ENCODE measurements around the gene CABYR.
A peak's percentile ranks its signal among the peaks of the same experiment; 100 is the strongest.

The CABYR gene, protein sequence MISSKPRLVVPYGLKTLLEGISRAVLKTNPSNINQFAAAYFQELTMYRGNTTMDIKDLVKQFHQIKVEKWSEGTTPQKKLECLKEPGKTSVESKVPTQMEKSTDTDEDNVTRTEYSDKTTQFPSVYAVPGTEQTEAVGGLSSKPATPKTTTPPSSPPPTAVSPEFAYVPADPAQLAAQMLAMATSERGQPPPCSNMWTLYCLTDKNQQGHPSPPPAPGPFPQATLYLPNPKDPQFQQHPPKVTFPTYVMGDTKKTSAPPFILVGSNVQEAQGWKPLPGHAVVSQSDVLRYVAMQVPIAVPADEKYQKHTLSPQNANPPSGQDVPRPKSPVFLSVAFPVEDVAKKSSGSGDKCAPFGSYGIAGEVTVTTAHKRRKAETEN

DNA sequence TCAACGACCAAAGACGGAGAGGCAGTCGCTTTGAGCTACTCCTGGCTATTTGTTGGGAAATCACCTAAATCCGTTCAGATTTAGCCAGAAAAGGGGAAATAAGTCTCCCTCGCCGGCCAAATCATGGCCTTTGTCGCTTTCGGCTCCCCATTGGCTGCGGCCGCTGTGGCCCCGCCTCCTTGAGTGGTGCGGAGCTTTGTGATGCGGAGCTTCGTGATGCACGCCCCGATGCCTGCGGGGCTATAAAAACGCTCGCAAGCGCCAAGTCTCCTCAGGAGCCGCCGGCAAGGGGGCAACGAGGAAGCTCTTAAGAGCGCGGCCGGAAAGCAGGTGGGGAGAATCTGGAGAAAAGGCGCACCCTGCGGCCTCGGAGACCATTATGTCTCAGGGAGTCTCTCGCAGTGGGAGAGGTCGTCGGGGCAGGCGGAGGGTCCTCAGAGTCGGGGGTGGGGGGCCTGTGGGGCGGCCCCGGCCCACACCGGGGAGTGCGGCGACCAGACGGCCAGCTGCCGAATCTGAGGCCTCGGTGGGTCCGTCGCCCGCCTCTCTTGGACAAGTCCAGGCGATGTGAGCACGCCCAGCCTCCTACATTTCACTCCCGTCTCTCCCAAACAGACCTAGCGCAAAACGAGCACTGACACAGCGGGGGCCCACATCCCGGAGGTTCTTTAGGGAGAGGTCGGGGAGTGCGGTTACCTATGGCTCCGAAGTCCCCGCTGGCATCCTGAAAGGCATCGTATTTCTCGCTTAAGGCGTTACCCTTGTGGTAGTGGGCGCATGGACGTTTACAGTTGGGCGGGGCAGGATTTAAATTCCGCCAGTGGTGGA lies at the start of gene CABYR:
Gene CABYR (plus strand): TSS at position 274 of the 828 bp plus-strand sequence. CDS start 4,053 bp downstream, outside the sequence.
- DNase-seq (ENCODE audit: low read depth in 2 of 2): peak; percentile 56 to 62

DNA sequence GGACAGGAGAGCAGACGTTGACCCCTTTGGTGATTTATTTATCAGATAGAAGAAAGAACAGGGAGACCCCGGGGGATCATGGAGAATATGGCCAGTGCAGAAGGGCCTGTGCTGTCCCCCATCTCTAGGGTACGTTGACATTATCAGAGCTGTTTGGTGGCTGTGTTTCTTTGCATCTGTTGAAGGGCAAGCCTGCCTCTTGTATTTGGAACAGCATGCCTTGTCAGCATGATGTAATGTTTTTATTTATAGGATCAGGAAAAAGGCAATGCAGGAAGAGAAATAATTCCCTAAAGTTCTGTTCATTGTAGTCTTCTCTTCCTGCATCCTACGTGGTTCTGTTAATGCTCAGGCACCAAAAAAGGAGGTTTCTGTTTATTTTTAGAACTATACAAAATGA lies 49.8 kb upstream of the CABYR start:
- no peak for DNase-seq (ENCODE audit: low read depth in 2 of 2)

DNA sequence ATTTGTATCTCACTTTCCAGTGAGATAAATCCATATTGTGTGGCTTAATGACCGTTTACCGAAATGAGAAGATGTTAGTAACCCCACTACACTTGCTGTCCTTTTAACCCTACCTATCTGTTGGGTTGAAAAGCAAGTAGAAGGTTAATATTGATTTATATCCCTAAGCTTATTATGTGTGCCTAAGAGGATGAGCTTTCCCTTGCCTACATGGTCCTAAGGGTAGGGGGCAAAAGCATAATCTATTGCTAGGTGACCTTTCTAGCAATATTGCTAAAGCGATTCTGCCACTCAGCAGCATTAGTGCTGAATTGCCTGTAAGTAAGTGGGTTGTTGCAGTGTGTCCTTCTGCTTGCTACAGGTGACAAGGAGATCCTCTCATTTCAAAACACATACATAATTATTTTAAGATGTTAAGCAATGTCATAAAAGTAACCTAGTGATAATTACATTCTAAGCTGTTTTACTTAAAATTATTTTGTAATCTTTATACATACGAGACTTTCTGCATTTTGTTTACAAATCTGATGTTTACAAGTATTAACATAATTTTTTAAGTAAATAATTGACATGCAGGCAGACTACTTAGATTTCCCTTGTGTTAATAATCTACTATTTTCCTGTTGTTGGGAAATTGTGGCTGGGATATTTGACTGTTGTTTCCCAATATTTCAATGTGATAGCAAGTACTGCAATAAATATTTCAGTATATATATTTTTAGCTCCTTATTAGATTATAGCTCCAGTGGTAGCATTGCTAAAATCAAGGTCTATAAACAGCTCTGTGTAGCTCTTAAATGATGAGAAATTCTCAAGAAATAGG lies 49.1 kb upstream of the CABYR start:
- no peak for DNase-seq (ENCODE audit: low read depth in 2 of 2)

DNA sequence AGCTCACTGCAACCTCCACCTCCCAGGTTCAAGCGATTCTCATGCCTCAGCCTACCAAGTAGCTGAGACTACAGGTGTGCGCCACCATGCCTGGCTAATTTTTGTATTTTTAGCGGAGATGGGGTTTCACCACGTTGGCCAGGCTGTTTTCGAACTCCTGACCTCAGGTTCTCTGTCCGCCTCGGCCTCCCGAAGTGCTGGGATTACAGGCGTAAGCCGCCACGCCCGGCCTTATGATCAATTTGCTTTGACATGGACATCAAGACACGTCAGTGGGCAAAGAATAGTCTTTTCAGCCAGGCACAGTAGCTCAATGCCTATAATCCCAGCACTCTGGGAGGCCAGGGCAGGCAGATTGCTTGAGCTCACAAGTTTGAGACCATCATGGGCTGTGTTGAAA lies 48.0 kb upstream of the CABYR start:
- DNase-seq (ENCODE audit: low read depth in 2 of 2): no peak

DNA sequence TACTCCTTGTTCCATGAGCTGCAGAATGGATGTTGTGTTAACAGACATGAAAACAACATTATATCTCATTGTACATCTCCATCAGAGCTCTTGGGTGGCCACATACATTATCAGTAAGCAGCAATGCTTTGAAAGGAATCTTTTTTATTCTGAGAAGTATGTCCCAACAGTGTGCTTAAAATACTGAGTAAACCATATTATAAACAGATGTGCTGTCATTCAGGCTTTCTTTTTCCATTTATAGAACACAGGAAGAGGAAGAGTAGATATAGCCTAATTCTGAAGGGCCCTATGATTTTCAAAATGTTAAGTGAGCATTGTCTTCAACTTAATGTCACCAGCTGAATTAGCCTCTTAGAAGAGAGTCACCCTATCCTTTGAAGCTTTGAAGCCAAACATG lies 44.3 kb upstream of the CABYR start:
- DNase-seq (ENCODE audit: low read depth in 2 of 2): no peak

DNA sequence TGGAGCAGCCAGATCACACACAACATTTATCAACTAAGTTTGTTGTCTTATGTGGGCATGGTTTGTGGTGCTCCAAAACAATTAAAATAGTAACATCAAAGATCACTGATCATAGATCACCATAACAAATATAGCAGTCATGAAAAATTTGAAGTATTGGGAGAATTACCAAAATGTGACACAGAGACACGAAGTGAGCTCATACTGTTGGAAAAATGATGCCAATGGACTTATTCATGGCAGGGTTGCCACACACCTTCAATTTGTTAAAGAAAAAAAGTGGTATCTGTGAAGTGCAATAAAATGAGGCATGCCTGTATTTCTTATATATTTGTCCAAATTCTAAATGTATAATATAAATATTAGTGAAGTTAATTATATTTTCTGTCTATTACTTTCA lies 42.9 kb upstream of the CABYR start:
- no peak for DNase-seq (ENCODE audit: low read depth in 2 of 2)

DNA sequence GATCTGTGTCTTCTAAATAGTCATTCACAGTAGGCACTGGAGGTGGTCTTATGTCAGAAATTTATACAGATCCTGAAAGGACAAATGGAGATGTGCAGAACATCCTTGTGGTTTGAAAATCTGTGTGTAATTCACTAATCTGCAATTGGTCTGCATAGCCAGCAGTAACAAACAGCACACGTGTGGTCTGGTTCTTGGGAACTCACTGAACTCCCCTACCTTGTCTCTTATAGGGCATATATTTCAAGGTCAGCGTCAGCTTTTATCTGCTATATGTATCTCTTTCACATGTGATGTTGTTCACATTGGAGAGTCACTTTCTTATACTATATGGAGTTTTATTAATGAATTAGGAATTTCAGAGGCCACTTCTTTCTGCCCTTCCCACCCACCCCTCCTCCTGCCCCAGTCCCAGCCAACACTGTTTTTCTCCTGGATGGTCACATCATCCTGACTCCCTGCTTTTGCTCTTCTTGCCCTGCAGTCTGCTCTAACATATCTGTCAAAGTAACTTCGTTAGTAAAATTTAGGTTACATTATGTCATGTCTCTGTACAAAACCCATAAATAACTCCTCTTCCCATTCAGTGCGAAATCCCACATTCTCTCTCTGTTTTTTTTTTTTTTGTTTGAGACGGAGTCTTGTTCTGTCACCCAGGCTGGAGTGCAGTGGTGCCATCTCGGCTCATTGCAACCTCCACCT lies 35.4 kb upstream of the CABYR start:
- no peak for DNase-seq (ENCODE audit: low read depth in 2 of 2)

DNA sequence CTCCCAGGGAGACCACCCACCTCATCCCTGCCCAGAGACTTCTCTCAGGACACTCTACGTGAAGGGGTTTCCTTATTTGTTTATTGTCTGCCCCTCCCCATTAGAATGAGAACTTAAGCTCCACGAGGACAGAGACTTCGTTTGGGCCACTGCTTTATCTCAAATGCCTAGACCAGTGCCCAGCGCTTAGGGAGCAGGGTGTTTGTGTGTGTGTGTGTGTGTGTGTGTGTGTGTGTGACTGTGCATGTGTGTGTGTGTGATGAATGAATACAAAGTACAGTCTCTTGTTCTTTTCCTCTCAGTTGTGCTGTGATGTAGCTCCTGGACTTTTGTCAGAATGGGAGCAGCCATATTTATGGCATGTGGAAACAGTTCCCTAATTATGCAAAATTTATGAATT lies 34.4 kb upstream of the CABYR start:
- DNase-seq (ENCODE audit: low read depth in 2 of 2): no peak

DNA sequence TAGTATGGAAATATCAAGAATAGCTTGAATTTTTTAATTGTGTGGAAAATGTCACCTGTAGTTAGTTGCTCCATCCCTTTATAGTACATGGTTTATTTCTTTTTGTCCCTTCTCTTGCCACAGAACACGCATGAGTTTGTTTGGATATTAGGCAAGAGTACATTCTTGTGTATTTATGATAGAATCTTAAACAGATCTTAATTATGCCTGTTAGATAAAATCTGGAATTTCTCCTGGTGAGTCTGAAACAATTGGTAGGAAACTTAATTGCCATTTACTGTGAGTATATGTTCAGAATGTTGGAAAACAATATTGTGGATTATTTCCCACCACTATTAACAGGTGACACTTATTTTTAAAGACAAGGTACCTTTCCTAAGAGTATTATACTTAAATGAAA lies 30.2 kb upstream of the CABYR start:
- DNase-seq (ENCODE audit: low read depth in 2 of 2): no peak

DNA sequence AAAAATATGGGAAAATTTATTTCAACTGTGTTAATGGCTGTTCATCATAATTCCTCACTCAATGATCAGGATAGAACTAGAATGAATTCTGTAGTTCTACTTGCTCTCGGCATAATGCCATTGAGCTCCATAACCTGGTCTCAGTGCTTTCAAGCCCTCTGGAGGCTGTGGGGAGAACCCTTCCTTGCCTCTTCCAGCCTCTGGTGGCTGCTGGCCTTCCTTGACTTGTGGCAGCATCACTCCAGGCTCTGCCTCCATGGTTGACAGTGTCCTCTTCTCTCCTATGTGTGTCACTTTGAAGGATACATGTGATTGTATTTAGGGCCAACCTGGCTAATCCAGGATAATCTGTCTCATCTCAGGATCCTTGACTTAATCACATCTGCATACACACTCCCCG lies 26.9 kb upstream of the CABYR start:
- no peak for DNase-seq (ENCODE audit: low read depth in 2 of 2)

DNA sequence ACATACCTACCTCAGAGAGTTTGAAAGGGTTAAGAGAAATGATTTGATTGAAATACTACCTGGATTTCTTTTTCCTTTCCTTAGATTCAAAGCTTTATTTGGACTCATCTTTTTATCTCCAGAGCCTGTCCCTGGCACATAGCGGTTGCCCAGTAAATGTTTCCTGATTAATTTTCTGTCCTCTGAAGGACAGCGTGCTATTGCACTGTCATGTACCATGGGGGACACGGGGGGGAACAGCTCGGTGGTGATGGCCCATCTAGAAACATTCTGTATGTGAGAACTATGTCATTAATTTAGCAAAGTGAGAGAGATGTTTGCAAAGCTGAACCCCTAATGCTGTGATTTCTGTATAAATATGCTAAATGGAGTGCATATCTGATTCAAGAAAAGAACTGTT lies 26.4 kb upstream of the CABYR start:
- no peak for DNase-seq (ENCODE audit: low read depth in 2 of 2)

DNA sequence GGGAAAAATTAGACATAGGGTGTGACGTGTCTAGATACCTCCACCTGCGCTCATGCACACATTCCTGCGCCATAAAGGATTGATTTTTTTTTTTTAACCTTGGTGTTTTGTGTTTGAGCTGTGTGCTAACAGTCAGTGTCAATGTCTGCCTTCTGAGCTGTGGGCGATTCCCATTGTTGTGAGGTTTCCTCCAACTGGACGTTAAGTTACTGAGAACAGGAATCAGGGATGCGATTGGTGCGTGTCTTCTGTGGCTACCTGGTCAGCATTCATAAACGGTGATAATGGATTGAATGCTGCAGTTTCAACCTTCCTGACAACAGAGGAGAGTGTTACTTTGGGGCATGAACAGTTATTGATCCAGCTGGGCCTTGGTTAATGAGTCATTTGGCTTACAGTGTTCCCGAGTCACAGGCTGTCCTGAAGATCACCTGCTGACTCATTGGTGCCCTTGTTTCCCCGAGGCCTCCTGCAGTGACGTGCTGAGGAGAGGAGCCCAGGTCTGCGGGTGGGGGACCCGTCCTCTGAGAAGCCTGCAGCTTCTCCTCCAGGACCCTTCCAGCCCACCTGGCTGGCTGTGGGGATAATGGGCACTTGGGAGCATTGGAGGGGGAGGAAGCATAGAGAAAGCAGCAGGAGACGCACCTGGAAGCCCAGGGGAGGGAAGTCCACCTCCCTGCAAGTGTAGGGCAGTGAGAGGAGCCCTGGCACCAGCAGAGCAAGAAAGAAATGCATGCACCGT lies 25.8 kb upstream of the CABYR start:
- DNase-seq (ENCODE audit: low read depth in 2 of 2): no peak

DNA sequence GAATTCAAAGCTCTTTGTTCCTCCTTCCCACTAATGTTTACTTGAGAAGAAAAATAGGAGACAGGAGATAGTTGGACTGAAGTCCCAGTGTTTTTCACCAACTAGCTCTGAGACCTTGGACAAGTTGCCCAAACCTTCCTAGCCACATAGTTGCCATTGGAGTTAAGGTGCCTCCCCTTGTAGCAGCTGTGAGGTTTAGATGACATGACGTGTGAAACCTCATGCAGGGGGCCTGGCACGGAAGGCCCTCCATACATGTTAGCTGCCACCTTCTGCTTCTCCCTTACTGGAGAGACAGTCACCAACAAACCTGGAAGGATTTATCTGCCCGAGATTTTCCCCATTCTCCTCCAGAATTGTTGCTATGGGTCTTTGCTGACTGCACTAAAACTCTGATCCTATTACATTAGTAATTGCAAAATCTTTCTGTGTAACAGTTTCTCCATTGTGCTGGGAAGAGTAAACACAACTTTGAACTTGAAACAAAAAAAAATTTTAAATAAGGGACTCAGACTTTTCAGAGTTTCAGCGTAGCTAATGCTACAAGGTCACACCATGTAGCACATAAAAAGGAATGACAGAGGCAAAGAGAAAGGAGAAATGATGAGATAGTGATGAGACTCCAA lies 23.8 kb upstream of the CABYR start:
- no peak for DNase-seq (ENCODE audit: low read depth in 2 of 2)

DNA sequence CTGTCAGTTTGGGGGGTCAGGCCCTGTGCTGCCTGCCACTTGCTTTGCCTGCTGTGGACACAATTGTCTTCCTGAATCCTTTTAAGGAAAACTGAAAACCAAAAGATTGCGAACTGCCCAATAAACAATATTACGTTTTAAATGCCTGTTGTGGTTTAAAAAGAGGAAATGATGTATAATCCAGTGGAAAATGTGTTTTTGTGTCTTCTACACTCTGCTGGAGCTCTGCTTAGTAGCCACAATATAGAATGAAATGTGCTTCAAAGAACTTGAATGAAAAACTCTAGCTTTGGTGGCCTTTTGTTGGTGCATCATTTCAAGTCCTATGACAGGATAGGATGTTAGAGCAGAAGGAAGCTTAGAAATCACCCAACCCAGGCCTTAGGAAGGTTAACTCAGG lies 23.2 kb upstream of the CABYR start:
- no peak for DNase-seq (ENCODE audit: low read depth in 2 of 2)

DNA sequence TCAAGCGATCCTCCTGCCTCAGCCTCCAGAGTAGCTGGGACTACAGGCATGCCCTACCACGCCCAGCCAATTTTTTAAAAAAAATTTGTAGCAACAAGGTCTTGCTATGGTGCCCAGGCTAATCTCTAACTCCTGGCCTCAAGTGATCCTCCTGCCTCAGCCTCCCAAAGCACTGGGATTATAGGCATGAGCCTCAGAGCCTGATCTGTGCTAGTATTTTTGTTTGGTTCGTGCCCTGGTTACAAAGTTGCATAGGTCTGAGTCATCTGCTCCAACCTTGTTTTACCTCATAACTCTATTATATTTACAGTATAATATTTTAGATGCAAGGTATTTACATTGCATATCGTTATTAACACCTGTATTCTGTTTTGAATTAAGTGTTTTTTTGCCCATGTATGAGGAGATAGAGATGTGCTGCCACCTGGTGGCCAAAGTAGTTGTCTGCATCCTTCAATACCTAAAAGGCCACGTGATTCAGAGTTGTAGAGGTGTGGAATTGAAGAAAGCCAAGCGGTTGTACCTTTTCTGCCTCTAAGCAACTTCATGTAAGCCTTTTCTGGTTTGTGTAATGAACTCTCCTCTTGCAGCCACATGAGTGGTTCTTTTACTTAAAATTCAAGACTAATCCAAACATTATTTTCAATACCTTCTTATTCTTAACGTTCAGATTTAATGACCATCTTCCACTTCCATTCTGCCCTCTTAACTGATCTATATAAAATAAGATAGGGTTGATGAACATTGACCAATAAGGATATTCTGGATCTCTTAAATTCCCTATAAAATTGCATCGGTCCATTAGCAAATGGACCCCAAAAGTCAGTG lies 19.9 kb upstream of the CABYR start:
- peak; percentile 68 to 79 for DNase-seq (ENCODE audit: low read depth in 2 of 2)

DNA sequence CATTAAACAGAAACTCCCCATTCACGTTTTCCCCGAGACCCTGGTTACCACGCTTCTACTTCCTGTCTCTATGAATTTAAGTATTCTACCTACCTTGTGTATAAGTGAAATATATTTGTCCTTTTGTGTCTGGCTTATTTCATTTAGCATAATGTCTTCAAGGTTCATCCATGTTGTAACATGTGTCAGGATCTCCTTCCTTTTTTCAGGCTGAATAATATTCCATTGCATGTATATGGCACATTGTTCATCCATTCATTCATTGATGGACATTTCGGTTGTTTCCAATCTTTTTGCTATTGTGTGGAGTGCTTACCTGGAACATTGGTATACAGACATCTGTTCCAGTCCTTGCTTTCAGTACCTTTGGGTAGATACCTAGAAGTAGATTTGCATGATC lies 18.2 kb upstream of the CABYR start:
- DNase-seq (ENCODE audit: low read depth in 2 of 2): no peak

DNA sequence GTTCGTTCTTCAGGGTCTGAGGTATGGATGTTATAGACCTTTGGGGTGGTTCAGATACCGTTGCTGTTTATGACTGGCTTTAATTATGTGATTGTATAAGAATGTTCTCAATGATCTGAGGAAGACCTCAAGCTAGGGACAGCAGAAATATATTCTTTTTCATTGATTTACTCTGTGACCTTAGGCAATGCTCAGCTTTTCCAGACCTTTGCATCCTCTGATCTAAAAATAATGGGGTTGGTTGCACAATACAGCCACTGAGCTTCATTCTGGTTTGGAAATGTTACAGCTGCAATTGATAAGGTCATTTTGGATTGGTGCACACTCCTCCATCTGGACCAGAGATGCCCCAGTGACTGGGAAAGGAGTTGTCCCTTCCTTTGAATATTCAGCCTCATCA lies 17.2 kb upstream of the CABYR start:
- DNase-seq (ENCODE audit: low read depth in 2 of 2): no peak

DNA sequence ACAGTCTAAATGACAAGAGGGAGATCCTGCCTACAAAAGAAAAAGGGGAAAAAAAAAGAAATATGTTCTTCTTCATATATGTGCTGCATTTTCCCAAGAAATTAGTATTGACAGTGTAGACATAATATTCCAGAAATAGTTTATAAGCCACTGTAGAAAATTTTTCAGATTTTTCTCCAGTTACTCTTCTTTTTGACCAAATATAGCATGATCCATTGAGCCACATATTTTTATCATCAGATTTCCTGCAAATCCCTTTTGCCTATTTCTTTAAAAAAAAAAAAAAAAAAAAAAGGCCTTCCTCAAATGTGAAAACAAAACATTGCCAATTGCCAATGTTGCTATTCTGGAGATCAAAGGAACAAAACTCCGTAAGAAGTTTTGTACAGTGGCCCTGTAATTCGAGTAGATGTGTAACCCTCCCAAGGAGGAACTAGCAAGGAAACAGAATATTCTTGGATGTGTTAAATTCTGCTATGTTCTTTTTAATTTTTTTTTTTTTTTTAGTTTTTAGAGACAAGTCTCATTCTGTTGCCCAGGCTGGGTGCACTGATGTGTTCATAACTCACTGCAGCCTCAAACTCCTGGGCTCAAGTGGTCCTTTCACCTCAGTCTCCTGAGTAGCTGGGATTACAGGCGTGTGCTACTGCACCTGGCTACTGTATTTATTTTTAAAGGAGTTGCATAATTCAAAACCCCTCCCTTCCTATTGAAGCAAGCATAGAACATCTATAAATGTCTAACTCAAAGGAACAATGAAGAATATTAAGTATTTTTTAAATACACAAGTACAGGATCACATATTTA lies 12.5 kb upstream of the CABYR start:
- DNase-seq (ENCODE audit: low read depth in 2 of 2): no peak

DNA sequence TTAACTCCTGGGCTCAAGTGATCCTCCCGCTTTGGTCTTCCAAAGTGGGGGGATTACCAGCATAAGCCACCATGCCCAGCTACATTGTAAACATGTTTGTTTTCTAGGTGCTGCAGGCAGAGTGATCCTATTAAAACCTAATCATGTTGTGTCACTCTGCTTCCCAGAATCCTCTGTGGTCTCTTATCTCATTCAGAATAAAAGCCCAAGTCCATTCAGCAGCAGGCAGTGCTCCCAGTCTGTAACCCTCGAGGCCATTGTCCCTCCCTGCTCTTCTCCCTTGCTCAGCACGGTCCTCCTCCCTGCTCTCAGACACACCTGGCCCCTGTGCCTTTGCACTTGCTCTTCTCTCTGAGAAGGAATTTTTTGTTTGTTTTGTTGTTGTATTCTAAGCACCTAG lies 11.1 kb upstream of the CABYR start:
- DNase-seq (ENCODE audit: low read depth in 2 of 2): no peak

Data from stimulated activated CD4-positive, alpha-beta T cell treated with anti-CD3 and anti-CD28 coated beads, Interleukin-1b, Interleukin-23, amount 100 ng/mL, for 4 hours (primary cell).